Vagina (tissue), 2 donors: ENCODE results near the gene DEAF1. TPM values are rescaled to one million over a fixed set of nuclear protein-coding genes. Genes with fewer than 3 reads are reported as not detected.

ENCODE experiments used
- DNase-seq, 2 donors: peaks; one replicate each; pipeline ENCODE4 v3.0.0-alpha.2; 2017; ENCODE audit errors: extremely low spot score in 2 of 2
- H3K27ac ChIP-seq: fragments of 200-600 bp; sonication (generic); one replicate; pipeline ENCODE4 v1.5.1; 2019
- H3K27me3 ChIP-seq: fragments of 200-600 bp; sonication (generic); one replicate; pipeline ENCODE4 v1.5.1; 2019
- H3K36me3 ChIP-seq, 2 donors: fragments of 200-600 bp; sonication (generic); one replicate each; pipeline ENCODE4 v1.5.1; 2017 to 2019
- H3K4me1 ChIP-seq: fragments of 200-600 bp; sonication (generic); one replicate; pipeline ENCODE4 v1.5.1; 2019
- H3K4me3 ChIP-seq, 2 donors: fragments of 200-600 bp; sonication (generic); 1 replicate in 1 of 2; 2 replicates in 1 of 2; pipeline ENCODE4 v1.5.1; 2016 to 2019
- H3K9me3 ChIP-seq: fragments of 200-600 bp; sonication (generic); one replicate; pipeline ENCODE4 v1.5.1; 2019
- CTCF ChIP-seq, 3 experiments: fragments of 450-650 bp in 2 of 3; fragments of 200-600 bp in 1 of 3; sonication (generic) in 1 of 3; IDR thresholded peaks; one replicate each; pipeline ENCODE4 v1.5.1; 2017 to 2019; ENCODE audit warnings: antibody characterized with exemption in 3 of 3, mild to moderate bottlenecking in 2 of 3, moderate library complexity in 2 of 3
- POLR2A ChIP-seq, 2 donors: fragments of 450-650 bp; IDR thresholded peaks; one replicate each; pipeline ENCODE4 v1.6.1; 2017; ENCODE audit warnings: antibody characterized with exemption in 2 of 2, mild to moderate bottlenecking in 2 of 2, moderate library complexity in 2 of 2
- POLR2AphosphoS5 ChIP-seq, 2 donors: sonication (generic); formaldehyde crosslinking; IDR thresholded peaks; one replicate each; pipeline ENCODE4 v1.9.0; 2017; ENCODE audit warnings: antibody characterized with exemption in 2 of 2, mild to moderate bottlenecking in 2 of 2, low read depth in 1 of 2; ENCODE audit not compliant: insufficient read depth in 1 of 2
- intact Hi-C: fragments of 100-400 bp; cut with DNase I; formaldehyde crosslinking; loops from one replicate; pipeline ENCODE4 v1.15.1; 2023
- total RNA-seq: library from RNA; depleted of rRNA; stranded (reverse); fragments of >200 nt; gene quantifications from one replicate; pipeline ENCODE4 v1.2.3, GENCODE V29; 2016

DEAF1 gene
- total RNA-seq, 1 donor from 2014 or later: 33.6 TPM

- Histone ChIP-seq H3K4me3 (no peak overlapping the region), H3K27ac (no peak overlapping the region), H3K27me3 (no peaks in the 10 kb centered on the region), H3K36me3 (peaks cover 0 to 92% of the 10 kb centered on the region in 2 donors), H3K4me1 (no peaks in the 10 kb centered on the region), H3K9me3 (no peaks in the 10 kb centered on the region)
- no peak for TF ChIP-seq POLR2AphosphoS5 (IDR thresholded peaks at IDR 0.05; ENCODE audit: insufficient read depth in 1 of 2, low read depth in 1 of 2)
- TF ChIP-seq POLR2A (IDR thresholded peaks at IDR 0.05): no peak
- no peak for TF ChIP-seq CTCF (IDR thresholded peaks at IDR 0.05)
- intact Hi-C loops: no loop called here
- DNase-seq: no peak
Observed at GRCh38 chr11:603154-603553, 91.9 kb downstream of the DEAF1 start.

- intact Hi-C loops: loop anchor here (1.0 kb wide), 1 partner anchor 41 kb away; no protein-coding TSS in a partner anchor
- no peak overlapping the region for H3K27ac ChIP-seq
- no peaks in the 10 kb centered on the region for H3K27me3 ChIP-seq
- H3K9me3 ChIP-seq: no peaks in the 10 kb centered on the region
- TF ChIP-seq POLR2A (IDR thresholded peaks at IDR 0.05) (no peak), POLR2AphosphoS5 (IDR thresholded peaks at IDR 0.05; ENCODE audit: insufficient read depth in 1 of 2, low read depth in 1 of 2) (no peak), CTCF (IDR thresholded peaks at IDR 0.05) (no peak)
- H3K36me3 ChIP-seq: peaks cover 0 to 92% of the 10 kb centered on the region in 2 donors
- no peak overlapping the region for H3K4me3 ChIP-seq
- H3K4me1 ChIP-seq: no peaks in the 10 kb centered on the region
- no peak for DNase-seq
Observed at GRCh38 chr11:601573-602245, 93.3 kb downstream of the DEAF1 start.

- intact Hi-C loops: no loop called here
- H3K27ac ChIP-seq: no peak overlapping the region
- peaks cover 0 to 91% of the 10 kb centered on the region in 2 donors for H3K36me3 ChIP-seq
- H3K4me1 ChIP-seq: no peaks in the 10 kb centered on the region
- H3K27me3 ChIP-seq: no peaks in the 10 kb centered on the region
- DNase-seq: no peak
- no peaks in the 10 kb centered on the region for H3K9me3 ChIP-seq
- H3K4me3 ChIP-seq: no peak overlapping the region
- no peak for TF ChIP-seq POLR2A (IDR thresholded peaks at IDR 0.05)
Observed at GRCh38 chr11:598005-598680, 96.9 kb downstream of the DEAF1 start.

GRCh38 chr11:597166-597725 is 97.8 kb downstream of the DEAF1 start:
- H3K27ac ChIP-seq: no peak overlapping the region
- DNase-seq: no peak
- H3K9me3 ChIP-seq: no peaks in the 10 kb centered on the region
- peaks cover 0 to 92% of the 10 kb centered on the region in 2 donors for H3K36me3 ChIP-seq
- intact Hi-C loops: no loop called here
- TF ChIP-seq POLR2AphosphoS5 (IDR thresholded peaks at IDR 0.05; ENCODE audit: insufficient read depth in 1 of 2, low read depth in 1 of 2): no peak
- no peaks in the 10 kb centered on the region for H3K27me3 ChIP-seq
- no peaks in the 10 kb centered on the region for H3K4me1 ChIP-seq
- no peak overlapping the region for H3K4me3 ChIP-seq

- intact Hi-C loops: no loop called here
- no peak overlapping the region for H3K4me3 ChIP-seq
- H3K27ac ChIP-seq: no peak overlapping the region
Observed at GRCh38 chr11:596374-596773, 98.6 kb downstream of the DEAF1 start.

More at GRCh38 chr11:596374-596773, 98.6 kb downstream of the DEAF1 start:
- Histone ChIP-seq H3K9me3 (no peaks in the 10 kb centered on the region), H3K4me1 (no peaks in the 10 kb centered on the region), H3K27me3 (no peaks in the 10 kb centered on the region), H3K36me3 (peaks cover 0 to 91% of the 10 kb centered on the region in 2 donors)
- DNase-seq: no peak
- TF ChIP-seq POLR2AphosphoS5 (IDR thresholded peaks at IDR 0.05; ENCODE audit: insufficient read depth in 1 of 2, low read depth in 1 of 2) (no peak), CTCF (IDR thresholded peaks at IDR 0.05) (no peak), POLR2A (IDR thresholded peaks at IDR 0.05) (no peak)
